ENCODE results near the gene COG6. TPM values are rescaled to one million over a fixed set of nuclear protein-coding genes. Genes with fewer than 3 reads are reported as not detected.

The COG6 gene
- total and polyA plus RNA-seq, 2 of the 13 experiments (the other 11 are each of a cell fraction or from before 2014, with no cell fraction given), result 23.5 to 26.1 TPM

DNA sequence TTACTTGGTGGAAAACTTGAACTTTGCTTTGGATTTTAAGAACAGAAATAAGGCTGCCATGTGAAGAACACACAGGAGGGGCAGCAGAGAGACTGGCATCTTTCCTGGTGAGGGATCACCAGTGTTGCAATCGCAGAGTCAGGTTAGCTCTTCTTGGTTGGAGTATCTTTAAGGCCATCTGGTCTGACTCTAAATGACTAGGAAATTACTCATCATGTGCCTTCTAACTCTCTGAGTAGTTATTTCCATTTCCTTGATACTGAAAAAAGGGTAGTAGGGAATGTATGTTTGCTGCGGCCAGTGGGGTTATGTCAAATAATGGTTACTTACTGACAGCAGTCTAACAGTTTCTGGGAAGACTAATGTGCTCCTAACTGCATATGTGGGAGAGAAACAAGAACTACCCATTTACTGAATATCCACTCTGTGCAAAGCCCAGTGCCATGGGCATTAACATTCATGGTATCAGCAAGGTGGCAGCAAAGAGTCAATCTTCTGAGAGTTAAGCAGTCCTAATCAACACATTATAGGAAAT, 122.1 kb downstream of the COG6 start (continued):
- TF ChIP-seq, protein P1, sequence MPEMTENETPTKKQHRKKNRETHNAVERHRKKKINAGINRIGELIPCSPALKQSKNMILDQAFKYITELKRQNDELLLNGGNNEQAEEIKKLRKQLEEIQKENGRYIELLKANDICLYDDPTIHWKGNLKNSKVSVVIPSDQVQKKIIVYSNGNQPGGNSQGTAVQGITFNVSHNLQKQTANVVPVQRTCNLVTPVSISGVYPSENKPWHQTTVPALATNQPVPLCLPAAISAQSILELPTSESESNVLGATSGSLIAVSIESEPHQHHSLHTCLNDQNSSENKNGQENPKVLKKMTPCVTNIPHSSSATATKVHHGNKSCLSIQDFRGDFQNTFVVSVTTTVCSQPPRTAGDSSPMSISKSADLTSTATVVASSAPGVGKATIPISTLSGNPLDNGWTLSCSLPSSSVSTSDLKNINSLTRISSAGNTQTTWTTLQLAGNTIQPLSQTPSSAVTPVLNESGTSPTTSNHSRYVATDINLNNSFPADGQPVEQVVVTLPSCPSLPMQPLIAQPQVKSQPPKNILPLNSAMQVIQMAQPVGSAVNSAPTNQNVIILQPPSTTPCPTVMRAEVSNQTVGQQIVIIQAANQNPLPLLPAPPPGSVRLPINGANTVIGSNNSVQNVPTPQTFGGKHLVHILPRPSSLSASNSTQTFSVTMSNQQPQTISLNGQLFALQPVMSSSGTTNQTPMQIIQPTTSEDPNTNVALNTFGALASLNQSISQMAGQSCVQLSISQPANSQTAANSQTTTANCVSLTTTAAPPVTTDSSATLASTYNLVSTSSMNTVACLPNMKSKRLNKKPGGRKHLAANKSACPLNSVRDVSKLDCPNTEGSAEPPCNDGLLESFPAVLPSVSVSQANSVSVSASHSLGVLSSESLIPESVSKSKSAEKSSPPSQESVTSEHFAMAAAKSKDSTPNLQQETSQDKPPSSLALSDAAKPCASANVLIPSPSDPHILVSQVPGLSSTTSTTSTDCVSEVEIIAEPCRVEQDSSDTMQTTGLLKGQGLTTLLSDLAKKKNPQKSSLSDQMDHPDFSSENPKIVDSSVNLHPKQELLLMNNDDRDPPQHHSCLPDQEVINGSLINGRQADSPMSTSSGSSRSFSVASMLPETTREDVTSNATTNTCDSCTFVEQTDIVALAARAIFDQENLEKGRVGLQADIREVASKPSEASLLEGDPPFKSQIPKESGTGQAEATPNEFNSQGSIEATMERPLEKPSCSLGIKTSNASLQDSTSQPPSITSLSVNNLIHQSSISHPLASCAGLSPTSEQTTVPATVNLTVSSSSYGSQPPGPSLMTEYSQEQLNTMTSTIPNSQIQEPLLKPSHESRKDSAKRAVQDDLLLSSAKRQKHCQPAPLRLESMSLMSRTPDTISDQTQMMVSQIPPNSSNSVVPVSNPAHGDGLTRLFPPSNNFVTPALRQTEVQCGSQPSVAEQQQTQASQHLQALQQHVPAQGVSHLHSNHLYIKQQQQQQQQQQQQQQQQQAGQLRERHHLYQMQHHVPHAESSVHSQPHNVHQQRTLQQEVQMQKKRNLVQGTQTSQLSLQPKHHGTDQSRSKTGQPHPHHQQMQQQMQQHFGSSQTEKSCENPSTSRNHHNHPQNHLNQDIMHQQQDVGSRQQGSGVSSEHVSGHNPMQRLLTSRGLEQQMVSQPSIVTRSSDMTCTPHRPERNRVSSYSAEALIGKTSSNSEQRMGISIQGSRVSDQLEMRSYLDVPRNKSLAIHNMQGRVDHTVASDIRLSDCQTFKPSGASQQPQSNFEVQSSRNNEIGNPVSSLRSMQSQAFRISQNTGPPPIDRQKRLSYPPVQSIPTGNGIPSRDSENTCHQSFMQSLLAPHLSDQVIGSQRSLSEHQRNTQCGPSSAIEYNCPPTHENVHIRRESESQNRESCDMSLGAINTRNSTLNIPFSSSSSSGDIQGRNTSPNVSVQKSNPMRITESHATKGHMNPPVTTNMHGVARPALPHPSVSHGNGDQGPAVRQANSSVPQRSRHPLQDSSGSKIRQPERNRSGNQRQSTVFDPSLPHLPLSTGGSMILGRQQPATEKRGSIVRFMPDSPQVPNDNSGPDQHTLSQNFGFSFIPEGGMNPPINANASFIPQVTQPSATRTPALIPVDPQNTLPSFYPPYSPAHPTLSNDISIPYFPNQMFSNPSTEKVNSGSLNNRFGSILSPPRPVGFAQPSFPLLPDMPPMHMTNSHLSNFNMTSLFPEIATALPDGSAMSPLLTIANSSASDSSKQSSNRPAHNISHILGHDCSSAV (CRISPR knock-in tag; IDR thresholded peaks at IDR 0.05; ENCODE audit: borderline replicate concordance), result no peak
- TF ChIP-seq, protein P2, sequence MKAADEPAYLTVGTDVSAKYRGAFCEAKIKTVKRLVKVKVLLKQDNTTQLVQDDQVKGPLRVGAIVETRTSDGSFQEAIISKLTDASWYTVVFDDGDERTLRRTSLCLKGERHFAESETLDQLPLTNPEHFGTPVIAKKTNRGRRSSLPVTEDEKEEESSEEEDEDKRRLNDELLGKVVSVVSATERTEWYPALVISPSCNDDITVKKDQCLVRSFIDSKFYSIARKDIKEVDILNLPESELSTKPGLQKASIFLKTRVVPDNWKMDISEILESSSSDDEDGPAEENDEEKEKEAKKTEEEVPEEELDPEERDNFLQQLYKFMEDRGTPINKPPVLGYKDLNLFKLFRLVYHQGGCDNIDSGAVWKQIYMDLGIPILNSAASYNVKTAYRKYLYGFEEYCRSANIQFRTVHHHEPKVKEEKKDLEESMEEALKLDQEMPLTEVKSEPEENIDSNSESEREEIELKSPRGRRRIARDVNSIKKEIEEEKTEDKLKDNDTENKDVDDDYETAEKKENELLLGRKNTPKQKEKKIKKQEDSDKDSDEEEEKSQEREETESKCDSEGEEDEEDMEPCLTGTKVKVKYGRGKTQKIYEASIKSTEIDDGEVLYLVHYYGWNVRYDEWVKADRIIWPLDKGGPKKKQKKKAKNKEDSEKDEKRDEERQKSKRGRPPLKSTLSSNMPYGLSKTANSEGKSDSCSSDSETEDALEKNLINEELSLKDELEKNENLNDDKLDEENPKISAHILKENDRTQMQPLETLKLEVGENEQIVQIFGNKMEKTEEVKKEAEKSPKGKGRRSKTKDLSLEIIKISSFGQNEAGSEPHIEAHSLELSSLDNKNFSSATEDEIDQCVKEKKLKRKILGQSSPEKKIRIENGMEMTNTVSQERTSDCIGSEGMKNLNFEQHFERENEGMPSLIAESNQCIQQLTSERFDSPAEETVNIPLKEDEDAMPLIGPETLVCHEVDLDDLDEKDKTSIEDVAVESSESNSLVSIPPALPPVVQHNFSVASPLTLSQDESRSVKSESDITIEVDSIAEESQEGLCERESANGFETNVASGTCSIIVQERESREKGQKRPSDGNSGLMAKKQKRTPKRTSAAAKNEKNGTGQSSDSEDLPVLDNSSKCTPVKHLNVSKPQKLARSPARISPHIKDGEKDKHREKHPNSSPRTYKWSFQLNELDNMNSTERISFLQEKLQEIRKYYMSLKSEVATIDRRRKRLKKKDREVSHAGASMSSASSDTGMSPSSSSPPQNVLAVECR (CRISPR knock-in tag; IDR thresholded peaks at IDR 0.05; ENCODE audit: borderline replicate concordance), result no peak
- TF ChIP-seq, protein P3, sequence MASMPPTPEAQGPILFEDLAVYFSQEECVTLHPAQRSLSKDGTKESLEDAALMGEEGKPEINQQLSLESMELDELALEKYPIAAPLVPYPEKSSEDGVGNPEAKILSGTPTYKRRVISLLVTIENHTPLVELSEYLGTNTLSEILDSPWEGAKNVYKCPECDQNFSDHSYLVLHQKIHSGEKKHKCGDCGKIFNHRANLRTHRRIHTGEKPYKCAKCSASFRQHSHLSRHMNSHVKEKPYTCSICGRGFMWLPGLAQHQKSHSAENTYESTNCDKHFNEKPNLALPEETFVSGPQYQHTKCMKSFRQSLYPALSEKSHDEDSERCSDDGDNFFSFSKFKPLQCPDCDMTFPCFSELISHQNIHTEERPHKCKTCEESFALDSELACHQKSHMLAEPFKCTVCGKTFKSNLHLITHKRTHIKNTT (CRISPR knock-in tag; IDR thresholded peaks at IDR 0.05), result no peak
- TF ChIP-seq MXD4 (CRISPR knock-in tag; IDR thresholded peaks at IDR 0.05), result no peak

Data from HepG2 (cell line).